ENCODE results near the gene SYTL3.

The SYTL3 gene

DNA sequence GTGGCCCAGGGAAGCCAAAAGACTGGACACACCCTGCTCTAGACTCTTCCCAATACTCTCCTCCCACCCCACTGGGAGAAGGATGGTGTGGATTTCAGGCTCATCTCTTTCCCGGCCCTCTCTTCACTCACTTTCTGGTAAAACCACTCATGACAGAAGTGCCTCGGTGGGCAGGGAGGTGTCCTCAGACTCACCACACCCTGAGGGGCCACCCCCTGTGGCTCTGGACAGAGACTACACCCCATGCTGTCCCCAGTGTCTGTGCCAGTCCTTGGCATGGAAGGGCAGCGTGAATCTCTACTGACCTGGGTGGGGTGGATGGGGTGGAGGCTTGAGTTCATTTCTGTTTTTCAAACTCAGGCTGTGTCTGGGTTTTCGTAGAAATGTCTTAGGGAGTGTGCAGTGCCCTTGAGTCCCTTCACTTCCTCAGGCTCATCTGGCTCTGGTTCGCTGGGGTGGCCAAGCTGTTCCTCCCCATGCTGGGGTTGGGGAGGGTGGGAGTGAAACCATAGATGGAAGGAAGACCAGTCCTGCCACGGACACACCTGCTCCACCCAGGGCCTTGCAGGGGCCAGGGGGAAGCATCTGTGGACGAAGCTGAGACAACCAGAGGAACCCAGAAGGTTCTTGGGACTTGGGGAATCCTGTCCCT lies 110.2 kb downstream of the SYTL3 start:
- Histone ChIP-seq H3K4me3 (ENCODE audit: low read length) (no peak overlapping the region), H3K9me3 (ENCODE audit: control insufficient read depth, low read length) (no peaks in the 10 kb centered on the region), H3K27me3 (ENCODE audit: control insufficient read depth, insufficient read depth, low read length) (no peaks in the 10 kb centered on the region), H3K36me3 (ENCODE audit: control insufficient read depth, insufficient read depth, low read length) (no peaks in the 10 kb centered on the region), H3K9ac (ENCODE audit: low read length) (no peak overlapping the region), H3K4me1 (ENCODE audit: control insufficient read depth, insufficient read depth, low read length) (peaks cover 17% of the 10 kb centered on the region)

DNA sequence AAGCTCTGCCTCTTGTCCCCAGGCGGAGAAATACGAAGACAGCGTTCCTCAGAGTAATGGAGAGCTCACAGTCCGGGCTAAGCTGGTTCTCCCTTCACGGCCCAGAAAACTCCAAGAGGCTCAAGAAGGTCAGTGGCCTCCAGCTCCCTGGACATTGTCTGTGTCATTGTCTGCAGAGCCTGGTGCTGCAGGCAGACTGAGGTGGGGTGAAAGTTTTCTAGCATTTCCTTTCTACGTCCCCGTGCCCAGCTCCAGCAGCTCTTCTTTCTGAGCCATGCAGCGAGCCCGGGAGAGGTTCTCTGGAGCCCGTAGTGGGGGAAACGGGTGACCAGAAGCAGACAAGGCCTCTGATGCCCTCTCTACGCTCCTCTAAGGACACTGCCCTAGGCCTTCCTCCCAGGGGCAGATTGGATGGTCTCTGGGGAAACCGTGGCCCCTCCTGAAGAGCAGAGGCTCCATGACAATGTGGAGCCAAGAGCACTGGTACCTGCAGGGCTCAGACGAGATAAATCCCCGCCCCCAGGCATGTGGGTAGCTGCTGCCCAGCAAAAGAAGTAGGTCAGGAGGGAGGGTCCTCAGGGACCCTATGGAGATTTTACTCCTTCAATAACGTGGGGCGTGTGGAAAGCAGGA lies 110.9 kb downstream of the SYTL3 start:
- no peaks in the 10 kb centered on the region for H3K9me3 ChIP-seq (ENCODE audit: control insufficient read depth, low read length)
- peaks cover 6% of the 10 kb centered on the region for H3K36me3 ChIP-seq (ENCODE audit: control insufficient read depth, insufficient read depth, low read length)
- no peaks in the 10 kb centered on the region for H3K27me3 ChIP-seq (ENCODE audit: control insufficient read depth, insufficient read depth, low read length)
- H3K4me3 ChIP-seq (ENCODE audit: low read length), result no peak overlapping the region
- H3K4me1 ChIP-seq (ENCODE audit: control insufficient read depth, insufficient read depth, low read length), result peaks cover 17% of the 10 kb centered on the region
- H3K9ac ChIP-seq (ENCODE audit: low read length), result no peak overlapping the region

GRCh38 chr6:158761746-158762145 lies 111.9 kb downstream of the SYTL3 start:
- Histone ChIP-seq H3K9ac (ENCODE audit: low read length) (no peak overlapping the region), H3K36me3 (ENCODE audit: control insufficient read depth, insufficient read depth, low read length) (peaks cover 10% of the 10 kb centered on the region), H3K4me1 (ENCODE audit: control insufficient read depth, insufficient read depth, low read length) (peaks cover 17% of the 10 kb centered on the region), H3K9me3 (ENCODE audit: control insufficient read depth, low read length) (no peaks in the 10 kb centered on the region), H3K4me3 (ENCODE audit: low read length) (no peak overlapping the region), H3K27me3 (ENCODE audit: control insufficient read depth, insufficient read depth, low read length) (no peaks in the 10 kb centered on the region)

DNA sequence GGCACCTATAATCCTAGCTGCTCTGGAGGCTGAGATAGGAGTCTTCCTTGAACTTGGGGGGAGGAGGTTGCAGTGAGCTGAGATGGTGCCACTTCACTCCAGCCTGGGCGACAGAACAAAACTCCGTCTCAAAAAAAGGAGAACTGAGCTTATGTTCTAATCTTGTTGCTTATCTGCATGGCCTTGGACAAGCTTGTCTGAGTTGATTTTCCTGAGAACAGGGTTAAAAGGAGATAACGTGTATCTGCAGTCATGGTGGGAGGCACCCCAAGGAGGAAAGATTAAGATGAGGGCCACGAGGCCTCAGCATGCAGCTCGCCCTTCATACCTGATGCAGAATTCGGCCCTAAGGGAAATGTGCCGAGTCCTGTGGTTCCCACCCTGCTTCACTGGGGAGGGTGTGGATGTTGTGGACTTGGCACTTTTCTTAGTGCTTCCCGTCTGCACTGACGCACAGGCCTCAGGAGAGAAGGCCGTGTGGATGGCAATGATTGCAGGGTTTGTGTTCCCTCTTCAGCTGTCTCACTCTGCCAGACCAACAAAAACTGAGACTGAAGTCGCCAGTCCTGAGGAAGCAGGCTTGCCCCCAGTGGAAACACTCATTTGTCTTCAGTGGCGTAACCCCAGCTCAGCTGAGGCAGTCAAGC lies 113.1 kb downstream of the SYTL3 start:
- Histone ChIP-seq H3K36me3 (ENCODE audit: control insufficient read depth, insufficient read depth, low read length) (peaks cover 20% of the 10 kb centered on the region), H3K4me3 (ENCODE audit: low read length) (no peak overlapping the region), H3K9ac (ENCODE audit: low read length) (no peak overlapping the region), H3K27me3 (ENCODE audit: control insufficient read depth, insufficient read depth, low read length) (no peaks in the 10 kb centered on the region), H3K9me3 (ENCODE audit: control insufficient read depth, low read length) (no peaks in the 10 kb centered on the region), H3K4me1 (ENCODE audit: control insufficient read depth, insufficient read depth, low read length) (peaks cover 17% of the 10 kb centered on the region)

DNA sequence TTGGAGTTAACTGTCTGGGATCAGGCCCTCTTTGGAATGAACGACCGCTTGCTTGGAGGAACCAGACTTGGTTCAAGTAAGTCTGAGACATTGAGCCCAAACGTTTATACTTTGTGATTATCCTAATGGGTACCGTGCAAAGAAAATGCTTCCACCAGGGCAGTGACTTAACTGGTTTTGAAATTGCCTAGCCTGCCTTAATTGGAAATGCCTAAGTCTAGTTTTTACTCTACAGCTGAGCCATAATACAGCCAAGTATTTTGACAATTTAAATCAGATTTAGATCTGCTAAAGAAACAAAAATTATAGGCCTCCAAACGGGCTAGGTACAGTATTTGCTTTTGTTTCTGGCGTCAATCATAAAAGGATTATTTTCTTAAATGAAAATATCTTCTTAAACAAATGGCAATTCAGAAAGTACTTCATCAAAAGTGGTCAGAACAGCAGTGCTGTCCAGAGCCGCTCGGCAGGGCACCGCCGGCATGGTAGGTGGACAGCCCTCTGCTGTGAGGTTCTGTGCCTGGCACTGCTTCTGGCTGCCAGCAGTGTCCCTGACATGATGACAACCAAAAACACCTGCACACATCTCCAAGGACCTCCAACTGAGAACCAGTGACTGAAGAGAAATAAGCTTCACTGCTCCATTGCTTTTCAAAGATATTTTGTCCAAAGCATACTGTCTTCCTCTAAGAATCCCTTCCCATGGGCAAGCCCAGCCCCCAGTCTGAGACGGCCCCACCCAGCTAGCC lies 113.8 kb downstream of the SYTL3 start:
- H3K4me3 ChIP-seq (ENCODE audit: low read length), result no peak overlapping the region
- no peak overlapping the region for H3K9ac ChIP-seq (ENCODE audit: low read length)
- peaks cover 27% of the 10 kb centered on the region for H3K36me3 ChIP-seq (ENCODE audit: control insufficient read depth, insufficient read depth, low read length)
- H3K9me3 ChIP-seq (ENCODE audit: control insufficient read depth, low read length), result no peaks in the 10 kb centered on the region
- no peaks in the 10 kb centered on the region for H3K27me3 ChIP-seq (ENCODE audit: control insufficient read depth, insufficient read depth, low read length)
- H3K4me1 ChIP-seq (ENCODE audit: control insufficient read depth, insufficient read depth, low read length), result peaks cover 17% of the 10 kb centered on the region

- no peak overlapping the region for H3K9ac ChIP-seq (ENCODE audit: low read length)
- H3K4me1 ChIP-seq (ENCODE audit: control insufficient read depth, insufficient read depth, low read length), result peaks cover 17% of the 10 kb centered on the region
- peaks cover 33% of the 10 kb centered on the region for H3K36me3 ChIP-seq (ENCODE audit: control insufficient read depth, insufficient read depth, low read length)
Measured at GRCh38 chr6:158764183-158764849, 114.5 kb downstream of the SYTL3 start.

GRCh38 chr6:158764926-158765325 lies 115.1 kb downstream of the SYTL3 start:
- no peaks in the 10 kb centered on the region for H3K9me3 ChIP-seq (ENCODE audit: control insufficient read depth, low read length)
- peaks cover 17% of the 10 kb centered on the region for H3K4me1 ChIP-seq (ENCODE audit: control insufficient read depth, insufficient read depth, low read length)
- H3K4me3 ChIP-seq (ENCODE audit: low read length), result no peak overlapping the region
- no peaks in the 10 kb centered on the region for H3K27me3 ChIP-seq (ENCODE audit: control insufficient read depth, insufficient read depth, low read length)
- H3K36me3 ChIP-seq (ENCODE audit: control insufficient read depth, insufficient read depth, low read length), result peaks cover 39% of the 10 kb centered on the region
- H3K9ac ChIP-seq (ENCODE audit: low read length), result no peak overlapping the region

More at GRCh38 chr6:158764183-158764849, 114.5 kb downstream of the SYTL3 start:
- Histone ChIP-seq H3K27me3 (ENCODE audit: control insufficient read depth, insufficient read depth, low read length) (no peaks in the 10 kb centered on the region), H3K9me3 (ENCODE audit: control insufficient read depth, low read length) (no peaks in the 10 kb centered on the region), H3K4me3 (ENCODE audit: low read length) (no peak overlapping the region)

- Histone ChIP-seq H3K4me1 (ENCODE audit: control insufficient read depth, insufficient read depth, low read length) (peaks cover 17% of the 10 kb centered on the region), H3K27me3 (ENCODE audit: control insufficient read depth, insufficient read depth, low read length) (no peaks in the 10 kb centered on the region), H3K9me3 (ENCODE audit: control insufficient read depth, low read length) (no peaks in the 10 kb centered on the region), H3K4me3 (ENCODE audit: low read length) (no peak overlapping the region), H3K9ac (ENCODE audit: low read length) (no peak overlapping the region), H3K36me3 (ENCODE audit: control insufficient read depth, insufficient read depth, low read length) (peaks cover 44% of the 10 kb centered on the region)
Measured at GRCh38 chr6:158765499-158766068, 115.7 kb downstream of the SYTL3 start.

DNA sequence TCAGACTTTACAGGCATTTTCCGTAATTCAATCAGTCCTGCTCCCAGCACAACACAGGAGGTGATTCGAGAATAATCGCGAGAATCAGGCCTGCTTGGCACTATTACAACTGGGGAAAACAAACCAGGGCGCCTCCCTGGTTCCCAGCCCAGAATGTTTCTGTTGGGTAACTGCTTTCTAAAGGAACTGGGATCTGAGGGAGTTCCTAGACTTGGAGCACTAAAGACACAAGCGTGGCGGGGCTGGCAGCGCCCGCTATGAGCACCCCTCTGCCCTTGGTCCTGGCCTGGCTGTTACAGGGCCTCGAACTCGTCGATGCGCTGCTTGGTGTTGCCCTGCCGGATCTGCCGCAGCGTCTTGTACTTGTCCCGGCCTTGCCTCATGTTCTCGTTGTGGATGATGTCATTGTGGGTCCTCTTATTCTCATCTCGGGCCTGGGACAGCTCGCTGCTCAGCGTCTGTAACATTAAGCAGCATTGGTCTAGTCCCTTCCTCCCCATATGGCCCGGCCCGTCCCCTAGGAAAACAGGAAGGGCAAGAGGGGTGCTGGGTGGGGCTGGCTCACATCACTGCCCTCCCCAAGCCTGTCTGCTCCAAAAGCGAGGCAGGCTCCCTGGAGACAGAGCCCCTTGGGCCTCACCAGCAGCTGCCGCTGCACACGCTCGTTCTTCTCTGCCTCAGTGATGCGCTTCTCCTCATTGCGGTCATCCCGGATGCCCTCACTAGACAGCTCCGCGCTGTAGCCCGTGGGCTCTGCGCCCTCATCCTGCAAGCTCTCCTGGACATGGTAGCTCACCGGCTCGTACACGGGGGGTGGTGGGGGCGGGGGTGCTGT lies 117.0 kb downstream of the SYTL3 start:
- Histone ChIP-seq H3K4me1 (ENCODE audit: control insufficient read depth, insufficient read depth, low read length) (peaks cover 25% of the 10 kb centered on the region), H3K36me3 (ENCODE audit: control insufficient read depth, insufficient read depth, low read length) (peaks cover 48% of the 10 kb centered on the region), H3K4me3 (ENCODE audit: low read length) (no peak overlapping the region)

DNA sequence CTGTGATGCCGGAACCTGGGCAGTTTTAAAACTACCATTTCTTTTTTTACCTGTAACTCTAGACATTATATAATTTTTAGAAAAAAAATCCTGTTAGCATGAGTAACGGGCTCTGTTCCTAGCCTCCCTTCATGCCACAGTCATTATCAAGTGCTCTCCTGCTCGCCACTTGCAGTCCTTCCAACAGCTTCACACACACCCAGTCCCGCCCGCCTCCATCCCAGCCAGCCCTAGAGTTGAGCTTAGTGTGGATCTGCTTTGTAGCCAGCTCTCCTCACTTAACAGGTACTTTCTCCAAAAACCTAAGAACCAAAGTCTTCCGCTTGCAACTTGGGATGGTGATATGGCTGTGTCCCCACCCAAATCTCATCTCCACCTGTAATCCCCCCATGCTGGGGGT lies 117.9 kb downstream of the SYTL3 start:
- Histone ChIP-seq H3K9me3 (ENCODE audit: control insufficient read depth, low read length) (no peaks in the 10 kb centered on the region), H3K4me3 (ENCODE audit: low read length) (no peak overlapping the region), H3K27me3 (ENCODE audit: control insufficient read depth, insufficient read depth, low read length) (no peaks in the 10 kb centered on the region), H3K36me3 (ENCODE audit: control insufficient read depth, insufficient read depth, low read length) (peaks cover 48% of the 10 kb centered on the region), H3K9ac (ENCODE audit: low read length) (no peak overlapping the region), H3K4me1 (ENCODE audit: control insufficient read depth, insufficient read depth, low read length) (peaks cover 32% of the 10 kb centered on the region)

More for the DNA sequence above, 117.0 kb downstream of the SYTL3 start:
- H3K9ac ChIP-seq (ENCODE audit: low read length), result no peak overlapping the region
- no peaks in the 10 kb centered on the region for H3K9me3 ChIP-seq (ENCODE audit: control insufficient read depth, low read length)
- H3K27me3 ChIP-seq (ENCODE audit: control insufficient read depth, insufficient read depth, low read length), result no peaks in the 10 kb centered on the region

DNA sequence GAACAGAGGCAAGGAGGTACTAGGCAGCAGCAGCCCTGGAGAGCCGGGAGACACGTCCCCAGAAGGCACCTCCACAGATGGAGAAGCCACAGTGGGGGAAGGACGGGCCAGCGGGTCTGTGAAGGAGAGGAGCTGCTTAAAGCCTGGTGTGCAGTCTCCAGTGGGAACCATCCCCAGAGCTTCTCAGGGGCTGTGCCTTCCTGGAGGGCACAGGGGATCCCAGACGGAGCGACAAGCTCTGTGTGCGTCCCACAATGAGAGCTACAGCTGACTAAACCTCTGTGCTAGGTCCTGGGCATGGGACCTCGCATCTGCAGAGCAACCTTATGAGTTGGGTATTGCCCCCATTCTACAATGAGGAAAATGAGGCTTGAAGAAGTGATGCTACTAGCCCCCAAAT lies 118.6 kb downstream of the SYTL3 start:
- H3K36me3 ChIP-seq (ENCODE audit: control insufficient read depth, insufficient read depth, low read length), result peaks cover 50% of the 10 kb centered on the region

More for the DNA sequence above, 118.6 kb downstream of the SYTL3 start:
- H3K9me3 ChIP-seq (ENCODE audit: control insufficient read depth, low read length), result no peaks in the 10 kb centered on the region
- no peak overlapping the region for H3K9ac ChIP-seq (ENCODE audit: low read length)
- no peaks in the 10 kb centered on the region for H3K27me3 ChIP-seq (ENCODE audit: control insufficient read depth, insufficient read depth, low read length)
- no peak overlapping the region for H3K4me3 ChIP-seq (ENCODE audit: low read length)
- peaks cover 34% of the 10 kb centered on the region for H3K4me1 ChIP-seq (ENCODE audit: control insufficient read depth, insufficient read depth, low read length)
